ENCODE results near the gene RAB3IP.
"Not testable (repeated sequence)": the region's sequence is repeated elsewhere in the genome, so short reads cannot be mapped to it uniquely, and the experiment has no call there.

The RAB3IP gene

DNA sequence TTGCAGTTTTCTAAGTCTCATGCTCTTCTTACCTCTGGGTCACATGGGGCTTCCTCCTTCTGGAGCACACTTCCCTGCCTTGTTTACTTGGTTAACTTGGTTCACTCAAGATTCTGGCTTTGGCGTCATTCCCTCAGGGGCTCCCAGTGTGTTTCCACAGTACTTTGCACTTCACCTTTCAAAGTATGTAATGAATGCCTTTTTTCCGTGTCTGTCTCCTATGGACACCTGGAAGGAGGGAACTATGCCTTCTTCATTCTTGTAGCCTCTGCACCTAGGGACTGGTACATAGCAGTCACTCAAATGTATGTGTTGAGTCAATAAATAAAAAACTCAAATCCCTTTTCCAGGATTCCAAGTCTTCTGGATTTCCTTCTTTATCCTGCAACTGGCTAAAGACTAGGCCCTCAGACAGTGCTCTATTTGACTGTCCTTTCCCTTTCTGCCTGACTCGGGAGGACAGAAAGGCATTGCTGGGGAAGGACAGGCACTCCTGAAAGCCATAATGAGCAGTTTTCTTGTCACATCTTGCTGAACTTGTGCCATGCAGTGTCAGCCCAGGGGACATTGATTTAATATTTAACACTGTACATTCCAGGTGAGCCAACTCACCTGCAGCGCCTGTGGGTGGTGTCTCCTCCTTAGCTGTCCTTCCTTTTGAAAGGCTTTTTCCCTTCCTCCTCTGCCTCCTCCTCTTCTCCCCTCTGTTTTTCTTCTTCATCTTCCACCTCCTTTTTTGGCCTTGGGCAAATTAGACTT lies 99.2 kb downstream of the RAB3IP start:
- no peak for DNase-seq

DNA sequence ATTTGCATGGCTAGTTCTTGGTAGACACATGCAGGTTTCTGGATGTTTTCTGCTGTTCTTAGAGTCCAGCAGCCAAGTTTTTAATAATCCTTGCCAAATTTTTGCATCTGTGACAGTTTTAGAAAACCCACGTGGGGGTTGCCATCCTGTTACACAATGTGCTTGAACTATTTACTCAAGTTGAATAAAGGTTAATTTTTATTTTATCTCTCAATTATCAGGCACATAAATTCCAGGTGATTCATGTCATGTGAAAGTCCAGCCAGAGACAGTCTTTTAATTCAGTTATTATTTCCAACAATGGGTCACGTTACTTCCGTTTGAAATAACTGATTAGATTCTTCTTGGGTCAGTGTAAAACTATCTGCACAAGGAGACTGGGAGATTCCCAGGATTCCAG lies 102.1 kb downstream of the RAB3IP start:
- DNase-seq, result no peak

DNA sequence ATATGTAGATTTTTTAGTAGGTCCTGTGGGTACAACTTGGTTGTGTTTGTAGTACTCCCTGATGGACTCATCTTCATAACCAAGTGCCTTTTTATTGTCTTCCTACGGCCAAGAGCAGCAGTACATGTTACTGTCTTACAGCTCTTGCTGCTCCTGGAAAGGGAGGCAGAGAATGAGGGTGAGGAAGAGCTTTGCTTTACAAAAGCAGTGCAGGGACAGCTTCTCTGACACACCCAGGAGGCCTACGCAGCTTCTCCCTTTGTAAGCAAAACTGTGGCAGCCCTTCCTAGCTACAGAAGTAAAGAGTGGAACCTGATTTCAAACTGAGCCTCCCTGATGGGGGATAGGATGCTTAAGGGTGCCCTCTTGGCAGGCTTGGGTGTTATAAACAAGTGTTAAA lies 104.9 kb downstream of the RAB3IP start:
- no peak for DNase-seq

DNA sequence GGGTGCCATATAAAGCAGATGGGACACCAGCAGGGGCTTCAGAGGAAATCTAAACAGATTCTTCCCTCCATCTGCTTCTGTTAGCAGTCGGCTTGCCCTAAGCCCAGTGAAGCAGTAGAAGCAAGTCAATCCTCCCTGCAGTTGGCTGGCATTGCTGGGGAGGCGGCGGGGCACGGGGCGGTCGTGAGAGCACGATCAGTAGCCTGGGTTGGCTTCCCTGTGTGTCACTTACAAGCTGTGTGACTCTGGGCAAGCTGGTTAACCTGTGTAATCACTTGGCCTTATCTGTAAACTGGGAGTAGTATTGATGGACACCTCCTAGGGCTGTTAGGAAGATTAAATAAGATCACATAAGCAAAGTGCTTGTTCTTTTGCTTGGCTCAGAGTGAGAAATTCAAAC lies 105.8 kb downstream of the RAB3IP start:
- DNase-seq, result no peak

DNA sequence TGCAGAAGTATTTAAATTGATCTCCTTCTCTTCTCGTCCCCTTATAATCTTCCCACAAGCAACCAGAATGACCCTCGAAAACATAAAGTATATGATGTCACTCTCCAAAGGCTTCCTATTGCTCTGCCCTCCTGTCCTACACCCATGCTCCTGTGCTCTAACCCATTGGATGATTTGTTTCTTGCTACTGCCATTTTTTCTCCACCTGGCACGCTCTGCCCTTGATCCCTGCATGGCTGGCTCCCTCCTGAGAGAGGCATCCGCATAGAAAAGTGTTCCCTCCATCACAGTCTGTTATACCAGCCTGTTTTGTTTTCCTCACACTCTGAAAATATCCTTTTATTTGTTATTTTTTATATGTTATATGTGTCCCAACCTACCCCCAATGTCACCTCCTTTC lies 106.2 kb downstream of the RAB3IP start:
- no peak for DNase-seq

DNA sequence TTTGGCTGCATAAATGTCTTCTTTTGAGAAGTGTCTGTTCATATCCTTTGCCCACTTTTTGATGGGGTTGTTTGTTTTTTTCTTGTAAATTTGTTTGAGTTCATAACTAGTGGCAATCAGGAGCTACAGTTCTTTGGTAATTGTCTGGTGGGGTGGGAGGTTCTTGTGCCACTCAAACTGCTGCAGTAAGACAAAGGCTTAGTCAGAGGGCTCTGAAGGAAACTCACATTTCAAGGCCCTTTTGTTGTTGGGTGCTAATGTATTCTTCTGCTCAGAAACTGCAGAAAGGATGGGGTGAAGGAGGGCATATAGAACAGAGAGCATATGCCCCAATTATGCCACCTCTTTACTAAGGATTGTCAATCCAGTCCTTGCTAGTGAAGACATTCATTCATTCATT lies 108.3 kb downstream of the RAB3IP start:
- no peak for DNase-seq

DNA sequence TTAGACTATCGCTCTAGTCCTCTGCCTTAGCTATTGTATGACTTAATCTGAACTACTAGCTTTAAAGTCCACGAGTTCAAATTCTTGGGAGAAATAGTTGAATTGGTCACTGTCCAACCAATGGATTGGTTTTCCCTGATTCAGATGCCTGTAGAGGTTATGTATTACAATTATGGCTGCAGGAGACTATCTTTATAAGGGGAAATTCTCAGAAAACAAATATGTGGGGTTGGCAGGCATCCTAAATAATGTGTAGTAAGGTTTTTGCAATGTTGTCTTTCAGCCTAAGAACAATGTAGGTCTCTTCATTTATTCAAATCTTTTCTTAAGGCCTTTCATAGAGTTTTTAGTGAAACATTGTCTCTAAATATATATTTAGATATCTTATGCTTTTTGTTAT lies 113.3 kb downstream of the RAB3IP start:
- DNase-seq, result no peak

DNA sequence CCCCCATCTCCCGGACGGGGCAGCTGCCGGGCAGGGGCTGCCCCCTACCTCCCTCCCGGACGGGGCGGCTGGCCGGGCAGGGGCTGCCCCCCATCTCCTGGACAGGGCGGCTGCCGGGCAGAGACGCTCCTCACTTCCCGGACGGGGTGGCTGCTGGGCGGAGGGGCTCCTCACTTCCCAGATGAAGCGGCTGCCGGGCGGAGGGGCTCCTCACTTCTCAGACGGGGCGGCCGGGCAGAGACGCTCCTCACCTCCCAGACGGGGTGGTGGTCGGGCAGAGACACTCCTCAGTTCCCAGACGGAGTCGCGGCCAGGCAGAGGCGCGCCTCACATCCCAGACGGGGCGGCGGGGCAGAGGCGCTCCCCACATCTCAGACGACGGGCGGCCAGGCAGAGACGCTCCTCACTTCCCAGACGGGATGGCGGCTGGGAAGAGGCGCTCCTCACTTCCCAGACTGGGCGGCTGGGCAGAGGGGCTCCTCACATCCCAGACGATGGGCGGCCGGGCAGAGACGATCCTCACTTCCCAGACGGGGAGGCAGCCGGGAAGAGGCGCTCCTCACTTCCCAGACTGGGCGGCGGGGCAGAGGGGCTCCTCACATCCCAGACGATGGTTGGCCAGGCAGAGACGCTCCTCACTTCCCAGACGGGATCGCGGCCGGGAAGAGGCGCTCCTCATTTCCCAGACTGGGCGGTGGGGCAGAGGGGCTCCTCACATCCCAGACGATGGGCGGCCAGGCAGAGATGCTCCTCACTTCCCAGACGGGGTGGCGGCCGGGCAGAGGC lies 114.7 kb downstream of the RAB3IP start:
- DNase-seq, result not testable (repeated sequence)

DNA sequence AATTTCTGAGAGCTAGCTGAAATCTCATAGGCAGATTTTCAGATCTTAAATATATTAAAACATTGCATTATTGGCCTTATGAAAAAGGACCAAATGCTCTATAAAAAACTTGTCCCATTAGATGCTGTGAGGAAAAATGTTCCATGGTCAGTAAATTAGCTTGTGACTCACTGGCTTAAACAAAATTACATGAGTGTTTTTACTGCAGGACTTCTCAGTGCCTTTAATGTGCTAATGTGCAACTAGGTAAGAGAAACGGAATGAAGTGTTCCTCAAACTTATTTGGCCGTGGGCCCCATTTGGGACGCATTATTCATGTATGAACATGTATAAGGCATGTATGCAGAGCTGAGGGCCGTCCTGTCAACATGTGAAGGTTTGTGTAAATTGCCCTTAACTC lies 128.0 kb downstream of the RAB3IP start:
- DNase-seq, result no peak

DNA sequence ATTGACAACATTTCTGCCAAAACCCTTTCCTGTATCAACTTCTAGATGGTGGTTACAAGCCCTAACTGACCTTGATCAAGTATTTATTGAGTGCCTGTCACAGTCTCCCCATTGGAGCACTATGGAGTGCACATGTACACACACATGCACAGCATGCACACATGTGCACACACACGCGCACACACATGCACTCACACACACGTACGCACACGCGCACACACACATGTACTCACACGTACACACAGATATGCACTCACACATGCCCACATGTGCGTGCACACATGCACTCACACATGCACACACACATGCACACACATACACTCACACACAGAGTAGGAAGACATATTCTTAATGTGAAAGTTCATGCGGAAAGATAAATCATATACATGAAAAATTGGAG lies 130.0 kb downstream of the RAB3IP start:
- DNase-seq, result no peak

DNA sequence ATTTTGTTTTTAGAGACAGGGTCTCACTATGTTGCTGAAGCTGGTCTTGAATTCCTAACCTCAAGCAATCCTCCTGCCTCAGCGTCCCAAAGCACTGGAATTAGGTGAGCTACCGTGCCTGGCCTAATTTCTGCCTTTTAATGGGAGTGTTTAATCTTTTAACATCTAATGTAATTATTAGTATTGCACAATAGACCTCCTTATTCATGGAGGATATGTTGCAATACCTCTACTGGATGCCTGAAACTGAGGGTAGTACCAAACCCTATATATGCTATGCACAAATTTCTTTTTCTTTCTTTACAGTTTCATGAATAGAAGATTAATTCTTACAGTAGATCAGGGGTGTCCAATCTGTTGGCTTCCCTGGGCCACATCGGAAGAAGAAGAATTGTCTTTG lies 134.1 kb downstream of the RAB3IP start:
- no peak for DNase-seq

Measured in activated CD4-positive, alpha-beta T cell treated with anti-CD3 and anti-CD28 coated beads for 4 hours (primary cell).